Astrocyte (in vitro differentiated cells and primary cell): Measurements from ENCODE around the gene LBX2.

Experiments
- CTCF ChIP-seq: IDR thresholded peaks from 2 replicates; pipeline ENCODE4 v1.5.1; 2011; ENCODE audit warnings: low read depth, mild to moderate bottlenecking, inconsistent platforms, low read length, moderate library complexity; ENCODE audit not compliant: insufficient read depth
- EZH2 ChIP-seq: IDR thresholded peaks from 2 replicates; pipeline ENCODE4 v1.6.1; 2012; ENCODE audit warnings: mild to moderate bottlenecking, low read length, inconsistent platforms; ENCODE audit not compliant: insufficient read depth

GRCh38 chr2:74488643-74489481, 10.5 kb downstream of the LBX2 start:
- TF ChIP-seq EZH2 (no peak), CTCF (no peak)
